GM12878 (cell line): ENCODE results near the gene POLDIP3. TPM values are rescaled to one million over a fixed set of nuclear protein-coding genes. Genes with fewer than 3 reads are reported as not detected.

ENCODE experiments used
- ATAC-seq: fragments of 200-7000 bp; cut with Tn5 transposase; 3 replicates; pipeline ENCODE4 v1.9.1; 2020; ENCODE audit warnings: mild to moderate bottlenecking, moderate library complexity
- BruUV-seq: library from RNA; stranded (reverse); fragments of 400-500 nt; replicated peaks from 2 replicates; lab custom pipeline; 2021; lab: Mats Ljungman, UMichigan
- CTCF ChIA-PET: fragments of 300-600 bp; sonication (Branson Sonifier 250); formaldehyde crosslinking; extraction: SDS; loops from one replicate; lab custom pipeline; 2021; ENCODE audit warnings: inconsistent platforms; lab: Yijun Ruan, JAX
- POLR2A ChIA-PET: fragments of 350-600 bp; formaldehyde crosslinking; extraction: SDS; loops from one replicate; lab custom pipeline; 2021; ENCODE audit warnings: inconsistent platforms; lab: Charles Lee
- RAD21 ChIA-PET: fragments of 300-600 bp; sonication (Branson Sonifier 250); formaldehyde crosslinking; loops from one replicate; lab custom pipeline; 2023; ENCODE audit warnings: antibody characterized with exemption; ENCODE audit not compliant: unreplicated experiment; lab: Charles Lee
- SMC1A ChIA-PET: fragments of 300-600 bp; sonication (Branson Sonifier 250); formaldehyde crosslinking; loops from one replicate; lab custom pipeline; 2023; ENCODE audit not compliant: unreplicated experiment, uncharacterized antibody; lab: Charles Lee
- DNase-seq: peaks from one replicate; pipeline ENCODE4 v3.0.0-alpha.2; 2011; ENCODE audit warnings: low read depth, low spot score
- FAIRE-seq: peaks from 3 replicates; lab custom pipeline; 2011; peaks lifted over from hg19 to GRCh38; lab: Jason Lieb, UNC
- H2AFZ ChIP-seq: 2 replicates; pipeline ENCODE4 v1.6.0; 2011; ENCODE audit warnings: low read depth, low read length, control low read depth; ENCODE audit not compliant: control insufficient read depth
- H3K27ac ChIP-seq: 2 replicates; pipeline ENCODE4 v1.5.1; 2011; ENCODE audit warnings: control low read depth; ENCODE audit not compliant: control insufficient read depth, insufficient read depth
- H3K27me3 ChIP-seq, 2 experiments: replicated peaks in 1 of 2; 2 replicates each; pipeline versions ENCODE4 v1.6.0 to v1.6.1; 2011; ENCODE audit warnings: low read length in 1 of 2; ENCODE audit not compliant: control insufficient read depth in 2 of 2, insufficient read depth in 2 of 2
- H3K36me3 ChIP-seq, 2 experiments: 2 replicates each; pipeline ENCODE4 v1.5.1; 2011; ENCODE audit warnings: low read length in 1 of 2; ENCODE audit not compliant: control insufficient read depth in 2 of 2, insufficient read depth in 2 of 2
- H3K4me1 ChIP-seq: 2 replicates; pipeline ENCODE4 v1.6.1; 2011; ENCODE audit warnings: mild to moderate bottlenecking, low read length, moderate library complexity, mixed read lengths; ENCODE audit not compliant: control insufficient read depth, insufficient read depth
- H3K4me2 ChIP-seq: 2 replicates; pipeline ENCODE4 v1.6.0; 2011; ENCODE audit warnings: control low read depth; ENCODE audit not compliant: control insufficient read depth, insufficient read depth
- H3K4me3 ChIP-seq: fragments of 200-600 bp; sonication (generic); 2 replicates; pipeline ENCODE4 v1.5.1; 2016
- H3K79me2 ChIP-seq: 2 replicates; pipeline ENCODE4 v1.6.0; 2011; ENCODE audit warnings: low read length; ENCODE audit not compliant: control insufficient read depth, insufficient read depth
- H3K9ac ChIP-seq: 2 replicates; pipeline ENCODE4 v1.8.0; 2011; ENCODE audit warnings: low read length, control low read depth, mixed read lengths; ENCODE audit not compliant: control insufficient read depth, insufficient read depth
- H3K9me3 ChIP-seq: replicated peaks from 3 replicates; pipeline ENCODE4 v1.5.1; 2011; ENCODE audit warnings: mild to moderate bottlenecking, low read length; ENCODE audit not compliant: control insufficient read depth, insufficient read depth
- H4K20me1 ChIP-seq: 2 replicates; pipeline ENCODE4 v1.6.0; 2011; ENCODE audit not compliant: control insufficient read depth, insufficient read depth
- ATF7 ChIP-seq: fragments of 450-650 bp; IDR thresholded peaks from 2 replicates; pipeline ENCODE4 v1.6.1; 2016; ENCODE audit warnings: low read depth, mild to moderate bottlenecking
- CBFB ChIP-seq: IDR thresholded peaks from 2 replicates; pipeline ENCODE4 v1.6.1; 2016; ENCODE audit warnings: antibody characterized with exemption, low read depth
- CHD2 ChIP-seq: IDR thresholded peaks from 2 replicates; pipeline ENCODE4 v1.6.1; 2011; ENCODE audit warnings: low read depth, low read length, improper control_type of control experiment, borderline replicate concordance
- FOXM1 ChIP-seq: IDR thresholded peaks from 2 replicates; pipeline ENCODE4 v1.6.1; 2012; ENCODE audit warnings: low read depth, mild to moderate bottlenecking, inconsistent platforms, low read length, moderate library complexity
- GABPA ChIP-seq: IDR thresholded peaks from 2 replicates; pipeline ENCODE4 v1.6.1; 2014; ENCODE audit warnings: antibody characterized with exemption, low read depth, mild to moderate bottlenecking, inconsistent platforms
- HDGF ChIP-seq: fragments of 450-650 bp; IDR thresholded peaks from 2 replicates; pipeline ENCODE4 v1.6.1; 2016; ENCODE audit warnings: antibody characterized with exemption
- IKZF2 ChIP-seq, 2 experiments: fragments of 450-650 bp; IDR thresholded peaks; 2 replicates each; pipeline ENCODE4 v1.6.1; 2017; ENCODE audit warnings: mild to moderate bottlenecking in 2 of 2, moderate library complexity in 2 of 2
- JUNB ChIP-seq: IDR thresholded peaks from 2 replicates; pipeline ENCODE4 v1.6.1; 2016; ENCODE audit warnings: antibody characterized with exemption, mild to moderate bottlenecking
- MAX ChIP-seq: IDR thresholded peaks from 2 replicates; pipeline ENCODE4 v1.6.1; 2012; ENCODE audit warnings: low read depth, low read length, improper control_type of control experiment
- NFIC ChIP-seq: IDR thresholded peaks from 2 replicates; pipeline ENCODE4 v1.6.1; 2012; ENCODE audit warnings: low read depth, mild to moderate bottlenecking, inconsistent platforms, low read length, moderate library complexity
- NR2F1 ChIP-seq: fragments of 450-650 bp; conservative IDR thresholded peaks from 2 replicates; pipeline ENCODE4 v1.6.1; 2017; ENCODE audit warnings: mild to moderate bottlenecking
- PBX3 ChIP-seq: IDR thresholded peaks from 2 replicates; pipeline ENCODE4 v1.6.1; 2011; ENCODE audit warnings: mild to moderate bottlenecking, low read depth, low read length, moderate library complexity; ENCODE audit not compliant: insufficient replicate concordance
- RB1 ChIP-seq: fragments of 450-650 bp; formaldehyde crosslinking; IDR thresholded peaks from 2 replicates; pipeline ENCODE4 v1.6.1; 2017; ENCODE audit warnings: mild to moderate bottlenecking, borderline replicate concordance
- SUPT20H ChIP-seq: IDR thresholded peaks from 2 replicates; pipeline ENCODE4 v1.6.1; 2011; ENCODE audit warnings: low read depth, mild to moderate bottlenecking, low read length, moderate library complexity, borderline replicate concordance; ENCODE audit not compliant: control insufficient read depth
- ZNF622 ChIP-seq: fragments of 450-650 bp; IDR thresholded peaks from 2 replicates; pipeline ENCODE4 v1.6.1; 2017; ENCODE audit warnings: mild to moderate bottlenecking, inconsistent platforms
- WGBS: methylation state at CpG from one replicate; pipeline ENCODE4 v1.1.6; 2016; ENCODE audit warnings: low lambda C conversion rate; ENCODE audit not compliant: insufficient replicate concordance, insufficient coverage; ENCODE audit errors: missing lambda C conversion rate; 5-methylcytosine and 5-hydroxymethylcytosine counted together
- in situ Hi-C: fragments of 300-500 bp; cut with MboI; formaldehyde crosslinking; loops from 9 replicates; pipeline ENCODE4 v1.14.3; 2018; ENCODE audit warnings: mixed read lengths
- intact Hi-C: fragments of 100-400 bp; cut with micrococcal nuclease; formaldehyde crosslinking; loops from one replicate; pipeline ENCODE4 v1.14.2; 2022; ENCODE audit not compliant: unreplicated experiment
- polyA plus RNA-seq, 11 experiments: library from polyadenylated mRNA; depleted of rRNA in 4 of 11; unstranded in 6 of 11; stranded (reverse) in 5 of 11; fragments of >200 nt; fragmentation: Nextera tagmentation in 4 of 11; fragmentation: Illumina TruSeq in 1 of 11; extraction: Ambion mirVana in 4 of 11; extraction: Trizol in 1 of 11; gene quantifications; 1 replicate in 1 of 11; 2 replicates in 10 of 11; pipeline versions ENCODE4 v1.2.1 to v1.2.3, GENCODE V29; 2011 to 2016; ENCODE audit warnings: inconsistent platforms in 2 of 11, missing spikeins in 2 of 11, low read depth in 1 of 11
- total RNA-seq, 4 experiments: library from RNA; depleted of rRNA in 3 of 4; stranded (reverse); fragments of >200 nt in 3 of 4; fragmentation: Illumina TruSeq in 1 of 4; extraction: Trizol in 1 of 4; gene quantifications; 2 replicates each; pipeline versions ENCODE4 v1.2.1 to v1.2.3, GENCODE V29; 2013 to 2021

POLDIP3 gene
- total and polyA plus RNA-seq, 10 of the 15 experiments (the other 5 are each of a cell fraction or from before 2014, with no cell fraction given), result 14.8 to 60.2 (median 49.5) TPM

- in situ Hi-C loops, result no loop called here
- no peak for ATAC-seq
Observed at GRCh38 chr22:42627981-42628380, 13.3 kb upstream of the POLDIP3 start.

More at GRCh38 chr22:42627981-42628380, 13.3 kb upstream of the POLDIP3 start:
- H3K9me3 ChIP-seq, result no peaks in the 10 kb centered on the region
- DNase-seq (no peak), FAIRE-seq (no peak)
- no peak overlapping the region for H2AFZ ChIP-seq
- no peak overlapping the region for H3K4me3 ChIP-seq
- H3K79me2 ChIP-seq, result no peaks in the 10 kb centered on the region
- BruUV-seq, result no TSS peak
- SMC1A ChIA-PET, result no interaction called here
- WGBS, result 96% methylated on average over 9 of the region's 9 CpGs
- H3K27me3 ChIP-seq, result no peaks in the 10 kb centered on the region
- no peak overlapping the region for H3K4me2 ChIP-seq
- no peaks in the 10 kb centered on the region; the same call in none of the 2 replicates for H4K20me1 ChIP-seq
- no peak overlapping the region for H3K27ac ChIP-seq
- H3K36me3 ChIP-seq, result peaks cover 14 to 46% of the 10 kb centered on the region in 2 experiments; a peak in 3 of 4 replicates
- RAD21 ChIA-PET, result no interaction called here
- CTCF ChIA-PET, result no interaction called here
- no peak for TF ChIP-seq NR2F1
- TF ChIP-seq HDGF, result no peak
- no peak for TF ChIP-seq CBFB
- TF ChIP-seq GABPA, result no peak
- TF ChIP-seq MAX, result no peak
- no peak for TF ChIP-seq FOXM1
- no peak for TF ChIP-seq CHD2
- TF ChIP-seq IKZF2 (IDR thresholded peaks at IDR 0.05), result no peak
- TF ChIP-seq RB1, result no peak
- TF ChIP-seq ATF7, result no peak
- TF ChIP-seq SUPT20H, result no peak
- TF ChIP-seq ZNF622, result no peak
- no peak for TF ChIP-seq JUNB
- TF ChIP-seq NFIC, result no peak
- no peak for TF ChIP-seq PBX3
- TF ChIP-seq, all 136 proteins: peak for 0
- POLR2A ChIA-PET, result no interaction called here
- Histone ChIP-seq H3K9ac (no peak overlapping the region), H3K4me1 (peaks cover 8% of the 10 kb centered on the region)
- intact Hi-C loops, result no loop called here
